Ishikawa (cell line): ENCODE data around the gene TRIM42.

Experiments used
- CEBPB ChIP-seq: IDR thresholded peaks from 2 replicates; pipeline ENCODE4 v1.6.1; 2012
- CREB1 ChIP-seq: IDR thresholded peaks from 2 replicates; pipeline ENCODE4 v1.6.1; 2012; ENCODE audit warnings: low read depth
- EGR1 ChIP-seq: IDR thresholded peaks from 2 replicates; pipeline ENCODE4 v1.6.1; 2012
- EP300 ChIP-seq: IDR thresholded peaks from 2 replicates; pipeline ENCODE4 v1.6.1; 2012; ENCODE audit warnings: borderline replicate concordance
- FOXM1 ChIP-seq: IDR thresholded peaks from 2 replicates; pipeline ENCODE4 v1.6.1; 2012; ENCODE audit warnings: low read depth, borderline replicate concordance
- MAX ChIP-seq: IDR thresholded peaks from 2 replicates; pipeline ENCODE4 v1.6.1; 2012
- NFIC ChIP-seq: IDR thresholded peaks from 2 replicates; pipeline ENCODE4 v1.6.1; 2012
- RAD21 ChIP-seq: IDR thresholded peaks from 2 replicates; pipeline ENCODE4 v1.6.1; 2012; ENCODE audit warnings: low read depth
- REST ChIP-seq: IDR thresholded peaks from 2 replicates; pipeline ENCODE4 v1.6.1; 2012; ENCODE audit warnings: low read depth, mild to moderate bottlenecking
- TAF1 ChIP-seq: IDR thresholded peaks from 2 replicates; pipeline ENCODE4 v1.6.1; 2012; ENCODE audit warnings: low read depth, mild to moderate bottlenecking
- TCF12 ChIP-seq: IDR thresholded peaks from 2 replicates; pipeline ENCODE4 v1.6.1; 2012; ENCODE audit warnings: low read depth
- TEAD4 ChIP-seq: IDR thresholded peaks from 2 replicates; pipeline ENCODE4 v1.6.1; 2012
- USF1 ChIP-seq: IDR thresholded peaks from 2 replicates; pipeline ENCODE4 v1.6.1; 2012
- YY1 ChIP-seq: IDR thresholded peaks from 2 replicates; pipeline ENCODE4 v1.6.1; 2012; ENCODE audit warnings: low read depth
- ZBTB7A ChIP-seq: IDR thresholded peaks from 2 replicates; pipeline ENCODE4 v1.6.1; 2012; ENCODE audit warnings: low read depth

The TRIM42 gene

DNA sequence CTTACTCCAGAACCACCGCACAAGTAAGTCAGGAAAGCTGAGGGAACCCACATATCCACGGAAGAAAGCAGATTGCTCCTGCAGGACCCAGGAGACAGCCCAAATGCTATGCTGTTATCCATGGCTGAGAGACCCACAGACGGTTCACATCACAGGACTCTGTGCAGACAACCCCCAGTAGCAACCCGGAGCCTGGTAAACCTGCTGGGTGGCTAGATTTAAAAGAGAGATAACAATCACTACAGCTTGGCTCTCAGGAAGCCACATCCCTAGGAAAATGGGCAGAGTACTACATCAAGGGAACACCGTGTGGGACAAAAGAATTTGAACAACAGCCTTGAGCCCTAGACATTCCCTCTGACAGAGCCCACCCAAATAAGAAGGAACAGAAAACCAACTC, 13.8 kb upstream of the TRIM42 start:
- TF ChIP-seq TAF1 = no peak

GRCh38 chr3:140682586-140682985, 4.7 kb downstream of the TRIM42 start:
- no peak for TF ChIP-seq ZBTB7A
- no peak for TF ChIP-seq NFIC
- TF ChIP-seq RAD21 = no peak
- no peak for TF ChIP-seq TAF1
- no peak for TF ChIP-seq USF1
- no peak for TF ChIP-seq YY1
- no peak for TF ChIP-seq CEBPB
- TF ChIP-seq EGR1 = no peak
- TF ChIP-seq CREB1 = no peak
- no peak for TF ChIP-seq MAX
- no peak for TF ChIP-seq TCF12
- no peak for TF ChIP-seq REST

- TF ChIP-seq USF1 = no peak
These were observed 8.3 kb downstream of the TRIM42 start for GRCh38 chr3:140686128-140686527.

DNA sequence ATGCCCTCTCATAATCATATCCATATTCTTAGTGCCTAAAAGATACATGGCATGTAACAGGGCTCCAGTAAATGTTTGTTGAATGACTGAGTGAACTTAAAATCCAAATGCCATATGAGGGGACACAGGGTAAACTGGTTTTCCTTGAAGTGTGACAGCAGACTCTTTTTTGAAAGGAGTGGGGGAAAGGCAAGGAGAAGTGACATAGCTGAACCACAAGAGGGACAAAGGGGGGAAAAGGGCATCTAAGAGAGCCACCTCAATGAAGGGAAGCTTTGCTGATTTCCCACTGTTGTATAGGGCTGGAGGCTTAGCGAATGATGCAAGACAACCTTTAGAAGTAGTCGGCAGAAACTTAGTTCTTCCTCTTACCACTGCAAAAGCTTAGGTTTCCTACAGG, 9.1 kb downstream of the TRIM42 start:
- TF ChIP-seq ZBTB7A (no peak), EGR1 (no peak), TEAD4 (no peak), REST (no peak), FOXM1 (no peak), TCF12 (no peak), NFIC (no peak), EP300 (no peak)

- TF ChIP-seq MAX (no peak), CEBPB (no peak), EP300 (no peak), TEAD4 (no peak), EGR1 (no peak), REST (no peak), YY1 (no peak), TAF1 (no peak), NFIC (no peak), FOXM1 (no peak), RAD21 (no peak), CREB1 (no peak), TCF12 (no peak), ZBTB7A (no peak), USF1 (no peak)
These were observed 17.6 kb downstream of the TRIM42 start for GRCh38 chr3:140695361-140696061.
